NT2/D1 (cell line): ENCODE measurements around the gene NCKAP1.
"Not testable (repeated sequence)": the region's sequence is repeated elsewhere in the genome, so short reads cannot be mapped to it uniquely, and the experiment has no call there.

Experiments used
- DNase-seq: peaks from one replicate; pipeline ENCODE4 v3.0.0-alpha.2; 2011; ENCODE audit warnings: low read depth, low spot score
- H3K27me3 ChIP-seq: 2 replicates; pipeline ENCODE4 v1.6.0; 2011; ENCODE audit warnings: mild to moderate bottlenecking; ENCODE audit not compliant: insufficient read length, insufficient read depth
- H3K36me3 ChIP-seq: 2 replicates; pipeline ENCODE4 v1.6.1; 2011; ENCODE audit warnings: mild to moderate bottlenecking, low read length, mixed read lengths; ENCODE audit not compliant: insufficient read depth, insufficient read length
- H3K4me1 ChIP-seq: 2 replicates; pipeline ENCODE4 v1.5.1; 2011; ENCODE audit not compliant: insufficient read depth, insufficient read length
- H3K4me3 ChIP-seq: 2 replicates; pipeline ENCODE4 v1.5.1; 2011; ENCODE audit warnings: low read depth; ENCODE audit not compliant: insufficient read length
- H3K9ac ChIP-seq: 2 replicates; pipeline ENCODE4 v1.6.0; 2011; ENCODE audit warnings: low read depth; ENCODE audit not compliant: insufficient read length
- H3K9me3 ChIP-seq: 2 replicates; pipeline ENCODE4 v1.5.1; 2011; ENCODE audit warnings: mild to moderate bottlenecking, low read length; ENCODE audit not compliant: insufficient read depth
- SUZ12 ChIP-seq: IDR thresholded peaks from 2 replicates; pipeline ENCODE4 v1.6.1; 2011; ENCODE audit not compliant: insufficient read length, insufficient read depth; ENCODE audit errors: extremely low read depth
- YY1 ChIP-seq: IDR thresholded peaks from 2 replicates; pipeline ENCODE4 v1.6.1; 2011; ENCODE audit not compliant: insufficient read length, insufficient read depth
- ZNF274 ChIP-seq: IDR thresholded peaks from 2 replicates; pipeline ENCODE4 v1.6.1; 2011; ENCODE audit warnings: mild to moderate bottlenecking, low read depth, low read length

Gene NCKAP1

GRCh38 chr2:182887093-182887492 is 151.2 kb downstream of the NCKAP1 start:
- TF ChIP-seq SUZ12 = no peak
- H3K9ac ChIP-seq = no peak overlapping the region
- no peaks in the 10 kb centered on the region for H3K9me3 ChIP-seq
- no peaks in the 10 kb centered on the region for H3K4me1 ChIP-seq
- no peaks in the 10 kb centered on the region for H3K27me3 ChIP-seq
- no peak for DNase-seq
- no peaks in the 10 kb centered on the region for H3K36me3 ChIP-seq
- no peak overlapping the region for H3K4me3 ChIP-seq

DNA sequence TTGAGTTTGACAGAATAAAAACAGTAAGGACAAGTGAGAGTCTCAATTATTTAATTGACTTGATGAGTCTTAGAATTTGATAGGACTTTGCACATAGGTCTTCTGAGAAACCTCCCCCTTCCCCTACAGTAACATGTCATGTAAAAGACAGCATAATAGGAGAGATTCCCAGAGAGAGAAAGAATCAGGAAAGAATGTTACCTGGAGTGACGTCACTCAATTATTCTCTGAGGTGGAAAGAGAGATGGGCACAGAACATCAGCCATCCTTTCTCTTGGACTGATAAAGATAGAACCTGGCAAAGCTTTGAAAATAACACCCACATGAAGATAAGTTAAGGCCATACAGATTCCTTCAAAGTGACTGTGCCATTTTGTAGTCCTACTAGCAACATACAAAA is 152.5 kb downstream of the NCKAP1 start:
- Histone ChIP-seq H3K4me1 (no peaks in the 10 kb centered on the region), H3K4me3 (no peak overlapping the region), H3K36me3 (no peaks in the 10 kb centered on the region), H3K9ac (no peak overlapping the region), H3K27me3 (no peaks in the 10 kb centered on the region), H3K9me3 (no peaks in the 10 kb centered on the region)
- TF ChIP-seq YY1 (no peak), ZNF274 (no peak), SUZ12 (no peak)
- no peak for DNase-seq

GRCh38 chr2:182883451-182883850 is 154.8 kb downstream of the NCKAP1 start:
- TF ChIP-seq SUZ12 (no peak), ZNF274 (no peak), YY1 (no peak)

GRCh38 chr2:182880100-182880499 is 158.2 kb downstream of the NCKAP1 start:
- not testable (repeated sequence) for H3K36me3 ChIP-seq, H3K4me1 ChIP-seq, H3K27me3 ChIP-seq, DNase-seq, H3K4me3 ChIP-seq, H3K9ac ChIP-seq, H3K9me3 ChIP-seq

More at GRCh38 chr2:182883451-182883850, 154.8 kb downstream of the NCKAP1 start:
- Histone ChIP-seq H3K9me3 (no peaks in the 10 kb centered on the region), H3K4me1 (no peaks in the 10 kb centered on the region), H3K36me3 (no peaks in the 10 kb centered on the region), H3K4me3 (no peak overlapping the region), H3K9ac (no peak overlapping the region), H3K27me3 (no peaks in the 10 kb centered on the region)
- DNase-seq = no peak

DNA sequence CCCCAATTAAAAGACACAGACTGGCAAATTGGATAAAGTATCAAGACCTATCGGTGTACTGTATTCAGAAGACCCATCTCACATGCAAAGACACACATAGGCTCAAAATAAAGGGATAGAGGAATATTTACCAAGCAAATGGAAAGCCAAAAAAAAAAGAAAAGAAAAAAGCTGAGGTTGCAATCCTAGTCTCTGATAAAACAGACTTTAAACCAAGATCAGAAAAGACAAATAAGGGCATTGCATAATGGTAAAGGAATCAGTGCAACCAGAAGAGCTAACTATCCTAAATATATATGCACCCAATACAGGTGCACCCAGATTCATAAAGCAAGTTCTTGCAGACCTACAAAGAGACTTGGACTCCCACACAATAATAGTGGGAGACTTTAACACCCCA is 161.6 kb downstream of the NCKAP1 start:
- not testable (repeated sequence) for H3K36me3 ChIP-seq, H3K4me1 ChIP-seq, H3K27me3 ChIP-seq, H3K9ac ChIP-seq, H3K4me3 ChIP-seq, DNase-seq, H3K9me3 ChIP-seq

GRCh38 chr2:182870227-182870626 is 168.0 kb downstream of the NCKAP1 start:
- DNase-seq = peak; percentile 46
- no peaks in the 10 kb centered on the region for H3K36me3 ChIP-seq
- TF ChIP-seq ZNF274 = no peak
- no peak for TF ChIP-seq YY1
- TF ChIP-seq SUZ12 = no peak
- no peak overlapping the region for H3K4me3 ChIP-seq
- H3K9me3 ChIP-seq = no peaks in the 10 kb centered on the region
- H3K9ac ChIP-seq = no peak overlapping the region
- H3K27me3 ChIP-seq = peaks cover 17% of the 10 kb centered on the region
- no peaks in the 10 kb centered on the region for H3K4me1 ChIP-seq

- no peaks in the 10 kb centered on the region for H3K9me3 ChIP-seq
- no peak overlapping the region for H3K9ac ChIP-seq
- H3K4me1 ChIP-seq = no peaks in the 10 kb centered on the region
- peaks cover 32% of the 10 kb centered on the region for H3K27me3 ChIP-seq
- DNase-seq = no peak
- H3K36me3 ChIP-seq = no peaks in the 10 kb centered on the region
- H3K4me3 ChIP-seq = no peak overlapping the region
- TF ChIP-seq ZNF274 (no peak), SUZ12 (no peak), YY1 (no peak)
These were observed 170.0 kb downstream of the NCKAP1 start for GRCh38 chr2:182868054-182868796.

- Histone ChIP-seq H3K9me3 (no peaks in the 10 kb centered on the region), H3K9ac (peak overlapping the region; percentile 79), H3K4me1 (no peaks in the 10 kb centered on the region), H3K27me3 (peaks cover 32% of the 10 kb centered on the region), H3K4me3 (peak overlapping the region; percentile 54), H3K36me3 (no peaks in the 10 kb centered on the region)
- DNase-seq = no peak
- TF ChIP-seq YY1 = no peak
- no peak for TF ChIP-seq SUZ12
- no peak for TF ChIP-seq ZNF274
These were observed 170.7 kb downstream of the NCKAP1 start for GRCh38 chr2:182867426-182868053.
